ENCODE data around the gene ARHGAP45.
"Not testable (repeated sequence)": the region's sequence is repeated elsewhere in the genome, so short reads cannot be mapped to it uniquely, and the experiment has no call there.

ARHGAP45 gene, protein sequence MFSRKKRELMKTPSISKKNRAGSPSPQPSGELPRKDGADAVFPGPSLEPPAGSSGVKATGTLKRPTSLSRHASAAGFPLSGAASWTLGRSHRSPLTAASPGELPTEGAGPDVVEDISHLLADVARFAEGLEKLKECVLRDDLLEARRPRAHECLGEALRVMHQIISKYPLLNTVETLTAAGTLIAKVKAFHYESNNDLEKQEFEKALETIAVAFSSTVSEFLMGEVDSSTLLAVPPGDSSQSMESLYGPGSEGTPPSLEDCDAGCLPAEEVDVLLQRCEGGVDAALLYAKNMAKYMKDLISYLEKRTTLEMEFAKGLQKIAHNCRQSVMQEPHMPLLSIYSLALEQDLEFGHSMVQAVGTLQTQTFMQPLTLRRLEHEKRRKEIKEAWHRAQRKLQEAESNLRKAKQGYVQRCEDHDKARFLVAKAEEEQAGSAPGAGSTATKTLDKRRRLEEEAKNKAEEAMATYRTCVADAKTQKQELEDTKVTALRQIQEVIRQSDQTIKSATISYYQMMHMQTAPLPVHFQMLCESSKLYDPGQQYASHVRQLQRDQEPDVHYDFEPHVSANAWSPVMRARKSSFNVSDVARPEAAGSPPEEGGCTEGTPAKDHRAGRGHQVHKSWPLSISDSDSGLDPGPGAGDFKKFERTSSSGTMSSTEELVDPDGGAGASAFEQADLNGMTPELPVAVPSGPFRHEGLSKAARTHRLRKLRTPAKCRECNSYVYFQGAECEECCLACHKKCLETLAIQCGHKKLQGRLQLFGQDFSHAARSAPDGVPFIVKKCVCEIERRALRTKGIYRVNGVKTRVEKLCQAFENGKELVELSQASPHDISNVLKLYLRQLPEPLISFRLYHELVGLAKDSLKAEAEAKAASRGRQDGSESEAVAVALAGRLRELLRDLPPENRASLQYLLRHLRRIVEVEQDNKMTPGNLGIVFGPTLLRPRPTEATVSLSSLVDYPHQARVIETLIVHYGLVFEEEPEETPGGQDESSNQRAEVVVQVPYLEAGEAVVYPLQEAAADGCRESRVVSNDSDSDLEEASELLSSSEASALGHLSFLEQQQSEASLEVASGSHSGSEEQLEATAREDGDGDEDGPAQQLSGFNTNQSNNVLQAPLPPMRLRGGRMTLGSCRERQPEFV

DNA sequence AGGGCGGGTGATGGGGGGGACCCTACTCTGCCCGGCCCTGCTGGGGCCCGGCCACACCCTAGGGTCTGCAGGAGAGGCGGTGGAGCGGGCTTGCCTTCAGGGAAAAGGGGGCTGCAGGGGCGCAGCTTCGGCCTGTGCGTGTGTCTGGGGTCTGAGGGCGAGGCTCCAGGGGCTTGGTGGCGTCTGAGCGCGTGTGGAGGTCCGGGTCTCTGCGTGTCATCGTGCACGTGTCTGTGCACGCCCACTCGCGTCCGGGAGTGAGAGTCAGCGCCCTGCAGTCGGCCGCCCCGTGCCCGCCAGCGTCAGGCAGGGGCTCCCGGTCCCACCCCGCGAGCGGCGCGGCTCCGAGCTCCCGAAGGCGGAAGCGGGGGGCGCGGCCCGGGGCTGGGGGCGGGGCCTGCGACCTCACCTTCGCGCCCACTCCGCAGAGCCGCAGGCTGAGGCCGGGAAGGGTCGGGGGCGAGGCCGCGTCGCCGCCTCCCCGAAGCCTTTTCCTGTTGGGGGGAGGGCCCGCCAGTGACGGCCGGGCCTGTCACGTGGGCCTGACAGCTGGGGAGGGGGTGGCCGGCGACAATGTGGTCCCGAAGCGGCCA, at the start of gene ARHGAP45:
ARHGAP45 (plus strand) TSS at position 420 of the 593 bp plus-strand sequence. CDS start 239 bp downstream, outside the sequence.
- TF ChIP-seq ZNF274 (IDR thresholded peaks at IDR 0.05; ENCODE audit: low read depth, low read length): no peak
- H3K4me3 ChIP-seq (ENCODE audit: low read length): peak within 1 kb of the TSS; percentile 90

DNA sequence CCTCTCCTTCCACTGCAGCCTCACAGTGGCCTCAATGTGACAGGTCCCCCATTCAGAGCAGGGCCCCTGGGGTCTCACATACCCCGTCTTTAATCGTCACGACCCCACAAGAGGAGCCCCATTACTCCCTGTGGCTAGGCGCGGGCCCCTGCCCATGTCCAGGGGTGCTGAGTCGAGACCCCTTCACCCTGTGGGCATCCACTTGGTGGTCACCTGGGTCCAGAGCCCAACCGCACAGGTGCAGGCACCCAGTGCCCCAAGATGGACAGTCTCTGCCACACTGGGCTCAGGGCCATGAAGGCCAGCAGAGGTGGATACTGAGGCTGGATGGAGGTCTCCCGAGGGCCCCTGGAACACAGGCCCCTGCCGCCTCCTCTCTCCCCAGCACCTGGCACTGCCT, 49.1 kb upstream of the ARHGAP45 start:
- no peak overlapping the region for H3K4me3 ChIP-seq (ENCODE audit: low read length)

DNA sequence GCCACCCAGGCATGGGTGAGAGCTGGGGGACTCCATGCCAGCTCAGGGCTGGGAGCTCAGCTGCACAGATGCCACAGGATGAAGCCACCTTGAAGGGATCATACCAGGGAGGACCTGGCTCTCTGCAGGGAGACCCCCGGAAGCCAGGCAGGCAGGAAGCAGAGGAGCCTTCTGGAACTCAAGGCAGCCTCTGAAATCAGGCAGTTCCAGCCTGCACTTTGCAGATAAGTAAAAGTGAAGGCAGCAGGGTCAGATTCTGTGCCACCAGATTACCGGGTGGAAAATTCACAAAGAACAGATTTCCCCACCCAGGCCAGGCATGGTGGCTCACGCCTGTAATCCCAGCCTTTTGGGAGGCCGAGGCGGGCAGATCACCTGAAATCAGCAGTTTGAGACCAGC, 48.6 kb upstream of the ARHGAP45 start:
- H3K4me3 ChIP-seq (ENCODE audit: low read length): no peak overlapping the region
- no peak for TF ChIP-seq ZNF274 (IDR thresholded peaks at IDR 0.05; ENCODE audit: low read depth, low read length)

More for the DNA sequence above, 49.1 kb upstream of the ARHGAP45 start:
- TF ChIP-seq ZNF274 (IDR thresholded peaks at IDR 0.05; ENCODE audit: low read depth, low read length): no peak

DNA sequence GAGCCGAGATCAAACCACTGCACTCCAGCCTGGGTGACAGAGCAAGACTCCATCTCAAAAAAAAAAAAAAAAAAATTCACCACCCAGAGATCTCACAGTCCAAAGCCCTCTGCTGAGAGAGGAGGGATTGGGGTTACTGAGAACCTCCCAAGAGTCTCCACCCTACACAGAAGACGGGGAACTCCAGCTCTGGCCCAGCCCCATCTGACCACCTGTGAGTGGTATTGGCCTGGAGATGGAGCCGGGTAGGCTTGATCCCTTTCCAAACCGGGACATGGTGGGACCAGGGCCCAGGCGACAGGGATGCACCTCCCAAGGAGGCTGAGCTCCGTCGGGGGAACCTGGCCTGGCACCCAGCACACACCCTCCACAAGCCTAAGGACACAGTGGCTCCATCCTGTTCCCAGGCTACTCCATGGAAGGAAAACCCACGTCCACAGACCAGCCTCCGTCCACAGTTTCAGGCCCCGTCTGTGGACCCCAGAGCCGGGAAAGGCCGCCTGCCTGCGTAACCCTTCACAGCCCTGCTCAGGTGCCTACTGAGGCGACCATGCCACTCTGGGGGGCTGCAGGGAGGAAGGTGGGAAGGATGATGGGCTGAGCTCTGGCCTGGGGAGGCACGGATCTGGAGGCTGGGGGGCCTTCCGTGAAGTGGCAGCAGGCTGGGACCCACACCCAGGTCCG, 47.9 kb upstream of the ARHGAP45 start:
- no peak for TF ChIP-seq ZNF274 (IDR thresholded peaks at IDR 0.05; ENCODE audit: low read depth, low read length)
- peak overlapping the region; percentile 88; the same call in 1 of the 2 replicates for H3K4me3 ChIP-seq (ENCODE audit: low read length)

DNA sequence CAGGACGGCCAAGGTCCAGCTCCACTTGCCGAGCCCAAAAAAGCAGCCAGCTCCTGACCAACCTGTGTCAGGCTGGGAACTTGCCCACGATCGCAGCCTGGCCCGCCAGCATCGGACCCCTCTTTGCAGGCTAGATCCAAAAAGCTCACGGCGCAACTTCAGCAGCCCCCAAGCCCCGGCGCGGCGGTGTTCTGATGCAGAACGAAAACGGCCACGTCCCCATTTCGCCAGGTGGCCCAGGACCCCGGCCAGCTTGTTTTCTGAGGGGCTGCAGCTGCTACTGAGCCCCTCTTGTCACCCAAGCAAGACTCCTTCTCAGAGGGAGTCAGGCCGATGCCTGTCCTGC, 47.4 kb upstream of the ARHGAP45 start:
- TF ChIP-seq ZNF274 (IDR thresholded peaks at IDR 0.05; ENCODE audit: low read depth, low read length): no peak

DNA sequence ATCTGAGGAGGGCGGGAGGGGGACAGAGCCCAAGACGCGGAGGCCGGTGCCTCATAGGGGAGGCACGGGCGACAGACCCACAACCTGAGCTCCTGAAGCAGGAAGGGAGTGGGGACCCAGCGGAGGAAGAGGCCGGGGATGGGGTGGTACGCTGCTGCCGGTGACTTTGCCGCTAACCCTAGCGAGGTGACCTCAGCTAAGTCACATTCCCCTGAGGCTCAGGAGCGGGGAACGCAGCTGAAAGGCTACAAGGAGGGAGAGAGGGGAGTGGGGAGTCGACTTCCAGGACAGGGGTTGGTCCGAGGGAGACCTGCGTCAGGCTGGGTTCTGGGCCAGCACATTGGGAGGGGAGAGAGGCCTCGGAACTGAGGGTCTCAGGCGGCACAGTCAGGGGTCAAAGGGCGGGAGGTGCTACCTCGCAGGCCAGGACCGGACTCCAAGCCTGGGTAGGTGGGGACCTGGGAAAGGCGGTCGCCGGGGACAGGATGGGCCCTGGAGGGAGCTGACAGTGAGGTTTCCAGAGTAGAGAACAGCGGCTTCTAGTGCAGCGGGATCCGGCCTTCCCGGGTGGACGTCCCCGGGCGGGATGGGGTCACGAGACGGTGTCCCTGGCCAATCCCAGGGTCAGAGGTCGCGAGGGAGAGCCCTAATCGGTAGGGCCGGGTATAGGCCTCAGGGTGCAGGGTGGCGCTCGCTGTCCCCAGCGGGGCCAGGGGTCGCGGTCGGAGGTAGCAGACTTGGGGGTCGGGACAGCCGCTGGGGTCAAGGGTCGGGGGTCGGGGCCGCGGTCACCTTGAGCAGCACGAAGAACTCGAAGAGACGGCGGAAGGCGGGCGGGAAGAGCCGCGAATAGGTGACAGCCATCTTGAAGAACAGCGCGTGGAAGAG, 46.7 kb upstream of the ARHGAP45 start:
- no peak for TF ChIP-seq ZNF274 (IDR thresholded peaks at IDR 0.05; ENCODE audit: low read depth, low read length)
- peak overlapping the region; percentile 88 for H3K4me3 ChIP-seq (ENCODE audit: low read length)

More for the DNA sequence above, 47.4 kb upstream of the ARHGAP45 start:
- H3K4me3 ChIP-seq (ENCODE audit: low read length): peak overlapping the region; percentile 88

DNA sequence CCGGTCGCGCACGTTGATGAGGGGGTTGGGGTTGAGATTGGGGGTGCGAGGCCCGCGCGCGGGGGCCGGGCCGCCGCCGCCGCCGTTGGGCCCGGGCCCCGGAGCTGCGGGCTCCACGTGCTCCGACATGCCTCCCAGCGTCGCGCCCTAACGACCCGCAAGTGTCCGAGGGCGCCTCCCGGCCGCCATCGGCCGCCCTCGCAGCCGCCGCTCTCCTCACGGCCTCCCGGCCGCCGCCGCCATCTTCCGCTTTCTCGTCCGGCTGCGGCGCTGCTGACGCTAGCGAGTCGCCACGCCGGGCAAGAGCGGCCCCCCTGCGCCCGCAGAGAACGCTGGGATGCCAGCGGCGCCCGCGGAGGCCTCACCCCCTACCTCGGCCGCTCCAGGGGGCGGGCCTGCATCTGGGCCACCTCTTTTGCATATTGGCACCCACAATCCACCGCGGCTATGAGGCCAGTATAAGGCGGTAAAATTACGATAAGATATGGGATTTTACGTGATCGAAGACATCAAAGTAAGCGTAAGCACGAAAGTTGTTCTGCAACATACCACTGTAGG, 46.0 kb upstream of the ARHGAP45 start, which contains the start of gene TMEM259:
TMEM259 (minus strand) TSS at position 256 of the 558 bp plus-strand sequence; CDS start at position 129, 127 bp downstream.
- no peak for TF ChIP-seq ZNF274 (IDR thresholded peaks at IDR 0.05; ENCODE audit: low read depth, low read length)
- peak within 1 kb of the TSS; percentile 88 for H3K4me3 ChIP-seq (ENCODE audit: low read length)

DNA sequence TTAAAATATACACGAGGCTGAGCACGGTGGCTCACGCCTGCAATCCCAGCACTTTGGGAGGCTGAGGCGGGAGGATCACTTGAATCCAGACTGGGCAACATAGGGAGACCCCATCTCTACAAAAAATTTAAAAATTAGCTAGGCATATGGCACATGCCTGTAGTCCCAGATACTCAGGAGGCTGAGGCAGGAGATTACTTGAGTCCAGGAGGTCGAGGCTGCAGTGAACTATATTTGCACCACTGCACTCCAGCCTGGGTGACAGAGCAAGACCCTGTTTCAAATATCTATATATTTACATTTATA, 43.1 kb upstream of the ARHGAP45 start:
- H3K4me3 ChIP-seq (ENCODE audit: low read length): not testable (repeated sequence)

DNA sequence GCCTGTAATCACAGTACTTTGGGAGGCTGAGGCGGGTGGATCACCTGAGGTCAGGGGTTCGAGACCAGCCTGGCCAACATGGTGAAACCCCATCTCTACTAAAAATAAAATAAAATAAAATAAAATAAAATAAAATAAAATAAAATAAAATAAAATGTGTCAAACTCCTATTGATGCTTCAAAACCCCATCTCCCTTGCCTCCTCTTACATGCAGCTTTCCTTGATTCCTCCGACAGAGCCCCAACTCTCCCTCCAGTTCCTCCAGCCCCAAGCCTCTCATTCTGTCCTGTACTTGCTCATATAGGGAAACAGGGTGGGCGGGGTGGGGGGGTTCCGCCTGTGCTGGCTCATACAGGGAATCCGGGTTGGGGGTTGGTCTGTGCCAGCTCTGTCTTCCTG, 41.9 kb upstream of the ARHGAP45 start:
- H3K4me3 ChIP-seq (ENCODE audit: low read length): not testable (repeated sequence)

DNA sequence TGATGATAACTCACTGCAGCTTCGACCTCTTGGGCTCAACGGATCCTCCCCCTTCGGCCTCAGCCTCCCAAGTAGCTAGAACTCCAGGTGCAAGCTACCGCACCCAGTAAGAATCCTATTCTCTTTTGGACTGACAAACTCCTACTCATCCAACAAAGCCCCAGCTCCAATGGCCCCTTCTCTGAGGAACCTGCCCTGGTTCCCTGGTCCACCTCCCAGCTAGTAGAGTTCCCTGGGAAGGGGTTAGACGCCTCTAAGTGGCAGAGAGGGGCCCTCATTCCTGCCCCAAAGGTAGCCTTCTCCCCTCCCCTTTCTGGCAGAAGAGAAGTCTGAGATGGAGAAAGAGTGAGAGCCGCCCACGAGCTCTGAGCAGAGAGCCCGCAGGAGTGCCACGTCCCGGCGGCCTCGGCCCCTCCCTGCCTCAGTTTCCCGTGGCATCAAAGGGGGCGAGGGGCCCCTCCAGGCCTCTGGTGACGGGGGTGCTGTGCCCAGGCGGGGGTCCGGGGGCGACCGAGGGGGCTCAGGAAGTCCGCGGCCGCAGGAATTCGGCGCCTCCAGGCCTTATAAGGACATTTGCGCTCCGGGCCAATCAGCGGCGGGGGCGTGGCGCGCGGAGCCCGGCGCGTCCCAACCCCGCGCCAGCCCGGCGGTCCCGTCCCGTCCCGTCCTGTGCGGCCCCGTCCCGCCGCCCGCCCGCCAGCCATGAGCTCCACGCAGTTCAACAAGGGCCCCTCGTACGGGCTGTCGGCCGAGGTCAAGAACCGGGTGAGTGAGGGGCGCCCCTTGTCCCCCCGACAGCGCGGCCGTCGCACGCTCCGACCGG, 40.8 kb upstream of the ARHGAP45 start, which contains the start of gene CNN2:
CNN2 (plus strand) TSS at position 649 of the 823 bp plus-strand sequence; CDS start at position 703, 54 bp downstream.
- H3K4me3 ChIP-seq (ENCODE audit: low read length): peak within 1 kb of the TSS; percentile 72
- TF ChIP-seq ZNF274 (IDR thresholded peaks at IDR 0.05; ENCODE audit: low read depth, low read length): no peak

DNA sequence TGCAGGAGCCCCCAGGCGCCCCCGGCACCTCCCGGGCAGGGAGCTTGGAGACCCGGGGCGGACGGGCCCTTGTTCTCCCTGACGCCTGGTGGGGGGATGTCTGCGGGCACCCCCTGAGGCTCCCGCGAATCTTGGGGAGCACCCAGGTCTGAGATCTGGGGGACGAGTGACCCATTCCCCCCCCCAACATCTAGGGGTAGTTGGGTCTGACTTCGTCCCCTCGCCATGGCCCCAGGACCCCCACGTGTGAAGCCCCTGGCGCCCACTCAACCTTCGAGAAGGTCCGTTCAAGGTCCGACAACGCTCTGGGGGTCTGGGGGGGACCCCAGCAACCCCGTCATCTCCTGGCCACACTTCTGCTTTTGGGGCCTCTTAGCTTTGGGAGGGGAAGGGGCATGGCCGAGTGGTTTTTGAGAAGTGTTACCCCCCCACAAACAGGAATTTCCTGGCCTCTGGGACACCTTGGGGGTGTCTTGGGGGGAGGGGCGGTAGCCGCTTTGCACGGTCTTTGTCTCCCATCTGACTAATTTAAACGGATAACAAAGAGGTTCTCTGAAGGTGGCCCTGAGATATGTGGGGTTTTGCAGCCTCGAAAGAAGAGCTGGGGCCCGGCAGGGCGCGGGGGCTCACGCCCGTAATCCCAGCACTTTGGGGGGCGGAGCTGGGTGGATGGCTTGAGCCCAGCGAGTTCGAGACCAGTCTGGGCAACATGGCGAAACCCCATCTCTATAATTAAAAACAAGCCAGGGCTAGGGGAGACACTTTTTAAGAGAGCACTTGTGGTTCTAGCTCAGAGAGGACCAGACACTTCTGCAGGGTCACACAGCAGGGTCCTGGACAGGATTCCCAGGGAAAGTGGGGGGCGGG, 40.0 kb upstream of the ARHGAP45 start:
- TF ChIP-seq ZNF274 (IDR thresholded peaks at IDR 0.05; ENCODE audit: low read depth, low read length): no peak
- peak overlapping the region; percentile 72 for H3K4me3 ChIP-seq (ENCODE audit: low read length)

Data from GM08714 (cell line).